Panc1 (cell line): Measurements from ENCODE around the gene RCN1.

ENCODE experiments used
- POLR2AphosphoS5 ChIP-seq: IDR thresholded peaks from 2 replicates; pipeline ENCODE4 v1.6.1; 2012; ENCODE audit warnings: mild to moderate bottlenecking, low read depth, low read length, moderate library complexity
- TF ChIP-seq, protein P1 (sequence below): fragments of 450-650 bp; IDR thresholded peaks from 2 replicates; pipeline ENCODE4 v1.5.1; 2017; ENCODE audit warnings: mild to moderate bottlenecking
- TF ChIP-seq, protein P2 (sequence below), 2 experiments: IDR thresholded peaks; 2 replicates each; pipeline ENCODE4 v1.6.1; 2011 to 2012; ENCODE audit warnings: low read depth in 2 of 2, control low read depth in 1 of 2, low read length in 1 of 2, mild to moderate bottlenecking in 1 of 2, moderate library complexity in 1 of 2; ENCODE audit not compliant: insufficient read depth in 1 of 2

DNA sequence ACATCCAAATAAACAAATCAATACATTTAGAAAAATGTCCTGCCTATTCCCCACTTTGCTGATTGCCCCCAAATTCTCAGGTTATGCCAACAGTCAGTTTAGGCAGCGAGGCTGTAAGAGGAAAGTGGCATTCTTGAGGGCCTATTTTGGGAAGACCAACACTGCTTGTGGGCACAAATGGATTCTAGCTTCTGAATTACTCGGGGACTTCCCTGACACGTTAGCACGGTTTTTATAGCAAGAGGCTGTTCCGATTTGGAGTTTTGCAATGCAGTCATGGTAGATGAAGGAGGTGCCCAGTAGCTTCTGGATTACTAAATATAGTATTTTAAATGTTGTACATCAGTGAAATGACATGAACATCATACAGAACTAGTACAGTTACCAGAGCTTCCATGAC is 13.1 kb downstream of the RCN1 start:
- TF ChIP-seq, protein P1, sequence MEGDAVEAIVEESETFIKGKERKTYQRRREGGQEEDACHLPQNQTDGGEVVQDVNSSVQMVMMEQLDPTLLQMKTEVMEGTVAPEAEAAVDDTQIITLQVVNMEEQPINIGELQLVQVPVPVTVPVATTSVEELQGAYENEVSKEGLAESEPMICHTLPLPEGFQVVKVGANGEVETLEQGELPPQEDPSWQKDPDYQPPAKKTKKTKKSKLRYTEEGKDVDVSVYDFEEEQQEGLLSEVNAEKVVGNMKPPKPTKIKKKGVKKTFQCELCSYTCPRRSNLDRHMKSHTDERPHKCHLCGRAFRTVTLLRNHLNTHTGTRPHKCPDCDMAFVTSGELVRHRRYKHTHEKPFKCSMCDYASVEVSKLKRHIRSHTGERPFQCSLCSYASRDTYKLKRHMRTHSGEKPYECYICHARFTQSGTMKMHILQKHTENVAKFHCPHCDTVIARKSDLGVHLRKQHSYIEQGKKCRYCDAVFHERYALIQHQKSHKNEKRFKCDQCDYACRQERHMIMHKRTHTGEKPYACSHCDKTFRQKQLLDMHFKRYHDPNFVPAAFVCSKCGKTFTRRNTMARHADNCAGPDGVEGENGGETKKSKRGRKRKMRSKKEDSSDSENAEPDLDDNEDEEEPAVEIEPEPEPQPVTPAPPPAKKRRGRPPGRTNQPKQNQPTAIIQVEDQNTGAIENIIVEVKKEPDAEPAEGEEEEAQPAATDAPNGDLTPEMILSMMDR = no peak
- TF ChIP-seq, protein P2, sequence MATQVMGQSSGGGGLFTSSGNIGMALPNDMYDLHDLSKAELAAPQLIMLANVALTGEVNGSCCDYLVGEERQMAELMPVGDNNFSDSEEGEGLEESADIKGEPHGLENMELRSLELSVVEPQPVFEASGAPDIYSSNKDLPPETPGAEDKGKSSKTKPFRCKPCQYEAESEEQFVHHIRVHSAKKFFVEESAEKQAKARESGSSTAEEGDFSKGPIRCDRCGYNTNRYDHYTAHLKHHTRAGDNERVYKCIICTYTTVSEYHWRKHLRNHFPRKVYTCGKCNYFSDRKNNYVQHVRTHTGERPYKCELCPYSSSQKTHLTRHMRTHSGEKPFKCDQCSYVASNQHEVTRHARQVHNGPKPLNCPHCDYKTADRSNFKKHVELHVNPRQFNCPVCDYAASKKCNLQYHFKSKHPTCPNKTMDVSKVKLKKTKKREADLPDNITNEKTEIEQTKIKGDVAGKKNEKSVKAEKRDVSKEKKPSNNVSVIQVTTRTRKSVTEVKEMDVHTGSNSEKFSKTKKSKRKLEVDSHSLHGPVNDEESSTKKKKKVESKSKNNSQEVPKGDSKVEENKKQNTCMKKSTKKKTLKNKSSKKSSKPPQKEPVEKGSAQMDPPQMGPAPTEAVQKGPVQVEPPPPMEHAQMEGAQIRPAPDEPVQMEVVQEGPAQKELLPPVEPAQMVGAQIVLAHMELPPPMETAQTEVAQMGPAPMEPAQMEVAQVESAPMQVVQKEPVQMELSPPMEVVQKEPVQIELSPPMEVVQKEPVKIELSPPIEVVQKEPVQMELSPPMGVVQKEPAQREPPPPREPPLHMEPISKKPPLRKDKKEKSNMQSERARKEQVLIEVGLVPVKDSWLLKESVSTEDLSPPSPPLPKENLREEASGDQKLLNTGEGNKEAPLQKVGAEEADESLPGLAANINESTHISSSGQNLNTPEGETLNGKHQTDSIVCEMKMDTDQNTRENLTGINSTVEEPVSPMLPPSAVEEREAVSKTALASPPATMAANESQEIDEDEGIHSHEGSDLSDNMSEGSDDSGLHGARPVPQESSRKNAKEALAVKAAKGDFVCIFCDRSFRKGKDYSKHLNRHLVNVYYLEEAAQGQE (IDR thresholded peaks at IDR 0.05; ENCODE audit: insufficient read depth in 1 of 2, low read depth in 2 of 2, low read length in 1 of 2) = no peak
- no peak for TF ChIP-seq POLR2AphosphoS5
